Fibroblast of lung (primary cell): ENCODE data around the gene OSBP.
"Not testable (repeated sequence)": the region's sequence is repeated elsewhere in the genome, so short reads cannot be mapped to it uniquely, and the experiment has no call there.

Experiments used
- EZH2 ChIP-seq: IDR thresholded peaks from 2 replicates; pipeline ENCODE4 v1.5.1; 2012; ENCODE audit warnings: low read length, control low read depth, mild to moderate bottlenecking; ENCODE audit errors: missing control alignments
- TF ChIP-seq, protein P1 (sequence below), 2 donors: IDR thresholded peaks in 1 of 2; conservative IDR thresholded peaks in 1 of 2; 1 replicate in 1 of 2; 2 replicates in 1 of 2; pipeline ENCODE4 v1.5.1; 2011 to 2012; ENCODE audit warnings: low read length in 2 of 2, control low read depth in 1 of 2, inconsistent platforms in 1 of 2, low read depth in 1 of 2, mild to moderate bottlenecking in 1 of 2

DNA sequence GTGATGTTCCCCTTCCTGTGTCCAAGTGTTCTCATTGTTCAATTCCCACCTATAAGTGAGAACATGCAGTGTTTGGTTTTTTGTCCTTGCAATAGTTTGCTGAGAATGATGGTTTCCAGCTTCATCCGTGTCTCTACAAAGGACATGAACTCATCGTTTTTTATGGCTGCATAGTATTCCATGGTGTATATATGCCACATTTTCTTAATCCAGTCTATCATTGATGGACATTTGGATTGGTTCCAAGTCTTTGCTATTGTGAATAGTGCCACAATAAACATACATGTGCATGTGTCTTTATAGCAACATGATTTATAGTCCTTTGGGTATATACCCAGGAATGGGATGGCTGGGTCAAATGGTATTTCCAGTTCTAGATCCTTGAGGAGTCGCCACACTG, 71.9 kb downstream of the OSBP start:
- TF ChIP-seq, protein P1, sequence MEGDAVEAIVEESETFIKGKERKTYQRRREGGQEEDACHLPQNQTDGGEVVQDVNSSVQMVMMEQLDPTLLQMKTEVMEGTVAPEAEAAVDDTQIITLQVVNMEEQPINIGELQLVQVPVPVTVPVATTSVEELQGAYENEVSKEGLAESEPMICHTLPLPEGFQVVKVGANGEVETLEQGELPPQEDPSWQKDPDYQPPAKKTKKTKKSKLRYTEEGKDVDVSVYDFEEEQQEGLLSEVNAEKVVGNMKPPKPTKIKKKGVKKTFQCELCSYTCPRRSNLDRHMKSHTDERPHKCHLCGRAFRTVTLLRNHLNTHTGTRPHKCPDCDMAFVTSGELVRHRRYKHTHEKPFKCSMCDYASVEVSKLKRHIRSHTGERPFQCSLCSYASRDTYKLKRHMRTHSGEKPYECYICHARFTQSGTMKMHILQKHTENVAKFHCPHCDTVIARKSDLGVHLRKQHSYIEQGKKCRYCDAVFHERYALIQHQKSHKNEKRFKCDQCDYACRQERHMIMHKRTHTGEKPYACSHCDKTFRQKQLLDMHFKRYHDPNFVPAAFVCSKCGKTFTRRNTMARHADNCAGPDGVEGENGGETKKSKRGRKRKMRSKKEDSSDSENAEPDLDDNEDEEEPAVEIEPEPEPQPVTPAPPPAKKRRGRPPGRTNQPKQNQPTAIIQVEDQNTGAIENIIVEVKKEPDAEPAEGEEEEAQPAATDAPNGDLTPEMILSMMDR (conservative IDR thresholded peaks at IDR 0.05 in 1 of 2, IDR thresholded peaks at IDR 0.05 in 1 of 2; ENCODE audit: low read depth in 1 of 2, low read length in 2 of 2): not testable (repeated sequence)
- TF ChIP-seq EZH2: not testable (repeated sequence)
